Neural progenitor cell (in vitro differentiated cells): ENCODE measurements around the gene ATP6V0E2.

Experiments used
- CTCF ChIP-seq: fragments of 200-600 bp; sonication (generic); IDR thresholded peaks from 2 replicates; pipeline ENCODE4 v1.5.1; 2017; ENCODE audit warnings: antibody characterized with exemption, mild to moderate bottlenecking
- EZH2 ChIP-seq: fragments of 200-600 bp; sonication (generic); IDR thresholded peaks from 2 replicates; pipeline ENCODE4 v1.6.1; 2017; ENCODE audit warnings: antibody characterized with exemption, mild to moderate bottlenecking, moderate library complexity
- EZH2phosphoT487 ChIP-seq: fragments of 200-600 bp; sonication (generic); IDR thresholded peaks from 2 replicates; pipeline ENCODE4 v1.6.1; 2017; ENCODE audit warnings: antibody characterized with exemption

DNA sequence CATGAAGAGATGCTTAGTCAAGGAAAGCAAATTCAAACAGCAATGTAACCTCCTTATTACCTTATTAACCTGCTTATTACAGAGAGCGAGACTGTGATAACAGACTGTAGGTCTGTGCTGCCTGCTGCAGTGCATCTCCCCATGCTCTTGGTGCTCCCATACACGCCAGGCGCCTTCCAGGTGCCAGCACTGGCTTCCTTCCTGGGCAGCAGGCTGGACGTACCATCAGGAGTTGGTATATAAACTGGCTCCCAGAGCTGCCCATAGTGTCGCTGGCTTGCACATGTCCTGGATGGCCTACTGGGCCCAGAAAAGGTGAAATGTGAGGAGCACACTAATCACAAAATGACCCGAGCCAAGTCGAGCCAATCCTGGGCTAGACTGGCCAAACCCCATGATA is 13.5 kb downstream of the ATP6V0E2 start:
- TF ChIP-seq EZH2 (no peak), CTCF (no peak), EZH2phosphoT487 (no peak)
